AG04450 (cell line): ENCODE data around the gene HOXB9. TPM values are rescaled to one million over a fixed set of nuclear protein-coding genes. Genes with fewer than 3 reads are reported as not detected.

ENCODE experiments used
- CTCF ChIA-PET: fragments of 300-600, 350-600 bp; formaldehyde crosslinking; extraction: SDS; loops from one replicate; lab custom pipeline; 2022; ENCODE audit warnings: antibody characterized with exemption, inconsistent platforms; lab: Charles Lee
- POLR2A ChIA-PET: fragments of 350-600 bp; formaldehyde crosslinking; extraction: SDS; loops from one replicate; lab custom pipeline; 2021; ENCODE audit warnings: antibody characterized with exemption, inconsistent platforms; lab: Yijun Ruan, JAX
- DNase-seq: peaks from one replicate; pipeline ENCODE4 v3.0.0-alpha.2; 2011; ENCODE audit warnings: low read depth, low spot score
- H3K27ac ChIP-seq: one replicate; pipeline ENCODE4 v1.5.1; 2012; ENCODE audit warnings: low read depth, low read length, control low read depth
- H3K27me3 ChIP-seq: one replicate; pipeline ENCODE4 v1.6.0; 2012; ENCODE audit warnings: low read length; ENCODE audit not compliant: control insufficient read depth, insufficient read depth
- H3K4me3 ChIP-seq: 2 replicates; pipeline ENCODE4 v1.5.1; 2011; ENCODE audit warnings: mild to moderate bottlenecking, low read depth, low read length, control low read depth
- H3K9me3 ChIP-seq: 2 replicates; pipeline ENCODE4 v1.5.1; 2012; ENCODE audit warnings: low read length; ENCODE audit not compliant: control insufficient read depth, insufficient read depth
- polyA plus RNA-seq: library from polyadenylated mRNA; depleted of rRNA; stranded (reverse); fragments of >200 nt; gene quantifications from 2 replicates; pipeline ENCODE4 v1.2.3, GENCODE V29; 2011
- TF ChIP-seq, protein P1 (sequence below): IDR thresholded peaks from 2 replicates; pipeline ENCODE4 v1.5.1; 2011; ENCODE audit warnings: low read depth, low read length, control low read depth, inconsistent platforms

The HOXB9 gene
- polyA plus RNA-seq, 1 experiment: 0.02 TPM

DNA sequence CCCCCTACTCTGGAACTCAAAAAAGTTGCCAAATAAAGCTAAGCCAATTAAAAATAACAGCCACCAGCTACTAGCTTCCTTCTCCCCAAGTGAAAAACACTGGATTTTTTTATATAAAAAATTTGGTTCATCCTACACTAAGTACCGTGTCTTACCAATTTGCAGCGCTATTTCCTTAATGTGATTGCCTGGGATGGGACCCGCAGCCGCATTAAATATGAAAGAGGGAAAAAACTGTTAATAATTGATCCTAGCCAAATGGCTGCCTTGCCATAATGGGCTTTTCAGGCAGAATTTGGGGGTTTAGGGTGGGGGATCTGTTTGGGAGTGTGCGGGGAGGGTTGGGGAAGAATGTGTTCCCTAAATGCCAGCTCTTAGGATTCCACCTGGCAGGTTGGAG is 2.0 kb downstream of the HOXB9 start:
- ChIA-PET POLR2A (no interaction called here), CTCF (interaction anchor here (1.3 to 1.7 kb wide), 2 partner anchors 13 to 272 kb away, joined by 4 to 6 read pairs; no protein-coding TSS in a partner anchor)
- peaks cover 98% of the 10 kb centered on the region for H3K27me3 ChIP-seq
- H3K4me3 ChIP-seq: no peak overlapping the region
- no peak for DNase-seq
- peaks cover 6% of the 10 kb centered on the region; the same call in 1 of the 2 replicates for H3K9me3 ChIP-seq
- H3K27ac ChIP-seq: no peak overlapping the region
- TF ChIP-seq, protein P1, sequence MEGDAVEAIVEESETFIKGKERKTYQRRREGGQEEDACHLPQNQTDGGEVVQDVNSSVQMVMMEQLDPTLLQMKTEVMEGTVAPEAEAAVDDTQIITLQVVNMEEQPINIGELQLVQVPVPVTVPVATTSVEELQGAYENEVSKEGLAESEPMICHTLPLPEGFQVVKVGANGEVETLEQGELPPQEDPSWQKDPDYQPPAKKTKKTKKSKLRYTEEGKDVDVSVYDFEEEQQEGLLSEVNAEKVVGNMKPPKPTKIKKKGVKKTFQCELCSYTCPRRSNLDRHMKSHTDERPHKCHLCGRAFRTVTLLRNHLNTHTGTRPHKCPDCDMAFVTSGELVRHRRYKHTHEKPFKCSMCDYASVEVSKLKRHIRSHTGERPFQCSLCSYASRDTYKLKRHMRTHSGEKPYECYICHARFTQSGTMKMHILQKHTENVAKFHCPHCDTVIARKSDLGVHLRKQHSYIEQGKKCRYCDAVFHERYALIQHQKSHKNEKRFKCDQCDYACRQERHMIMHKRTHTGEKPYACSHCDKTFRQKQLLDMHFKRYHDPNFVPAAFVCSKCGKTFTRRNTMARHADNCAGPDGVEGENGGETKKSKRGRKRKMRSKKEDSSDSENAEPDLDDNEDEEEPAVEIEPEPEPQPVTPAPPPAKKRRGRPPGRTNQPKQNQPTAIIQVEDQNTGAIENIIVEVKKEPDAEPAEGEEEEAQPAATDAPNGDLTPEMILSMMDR: no peak

DNA sequence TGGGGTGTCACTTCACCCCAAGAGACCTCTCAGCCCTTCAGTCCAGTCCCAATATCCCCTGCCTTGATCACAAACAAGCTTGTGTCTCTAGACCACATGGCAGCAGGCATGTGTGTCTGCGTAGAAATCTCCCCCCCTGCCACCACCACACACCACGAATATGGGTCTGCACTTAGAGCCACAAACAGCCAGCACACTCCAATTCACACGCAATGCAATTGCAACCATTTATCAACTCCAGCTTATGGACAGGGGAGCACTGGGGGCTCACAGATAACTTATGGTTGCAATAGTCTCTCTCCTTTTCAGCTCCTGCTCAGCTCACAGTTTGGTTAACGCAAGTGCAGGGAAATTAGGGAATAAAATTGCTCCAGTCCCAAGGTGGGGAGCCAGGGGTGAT is 2.6 kb downstream of the HOXB9 start:
- no peak for DNase-seq
- ChIA-PET POLR2A (no interaction called here), CTCF (interaction anchor here (0.7 to 1.7 kb wide), 4 partner anchors 13 to 316 kb away, joined by 3 to 6 read pairs (median 4); no protein-coding TSS in a partner anchor)
- Histone ChIP-seq H3K27ac (no peak overlapping the region), H3K9me3 (peaks cover 6% of the 10 kb centered on the region; the same call in 1 of the 2 replicates), H3K27me3 (peaks cover 98% of the 10 kb centered on the region), H3K4me3 (no peak overlapping the region)
- TF ChIP-seq, protein P1: no peak

DNA sequence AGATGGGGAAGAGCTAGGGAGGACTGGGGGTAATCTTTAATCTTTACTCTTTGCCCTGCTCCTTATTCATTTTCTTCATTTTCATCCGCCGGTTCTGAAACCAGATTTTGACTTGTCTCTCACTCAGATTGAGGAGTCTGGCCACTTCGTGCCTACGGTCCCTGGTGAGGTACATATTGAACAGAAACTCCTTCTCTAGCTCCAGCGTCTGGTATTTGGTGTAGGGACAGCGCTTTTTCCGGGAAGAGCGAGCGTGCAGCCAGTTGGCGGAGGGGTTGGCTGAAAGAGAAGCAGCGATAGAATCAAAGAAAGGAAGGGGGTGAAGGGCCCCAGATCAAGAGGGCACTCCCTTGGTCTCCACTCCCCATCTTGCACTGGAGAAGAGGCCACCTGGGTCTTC is 3.3 kb downstream of the HOXB9 start:
- Histone ChIP-seq H3K27ac (no peak overlapping the region), H3K27me3 (peaks cover 95% of the 10 kb centered on the region), H3K4me3 (no peak overlapping the region), H3K9me3 (peaks cover 6% of the 10 kb centered on the region; the same call in 1 of the 2 replicates)
- CTCF ChIA-PET: interaction anchor here (0.7 to 2.9 kb wide), 7 partner anchors 14 to 315 kb away, joined by 3 to 10 read pairs (median 4); no protein-coding TSS in a partner anchor
- TF ChIP-seq, protein P1: no peak
- POLR2A ChIA-PET: no interaction called here
- no peak for DNase-seq

DNA sequence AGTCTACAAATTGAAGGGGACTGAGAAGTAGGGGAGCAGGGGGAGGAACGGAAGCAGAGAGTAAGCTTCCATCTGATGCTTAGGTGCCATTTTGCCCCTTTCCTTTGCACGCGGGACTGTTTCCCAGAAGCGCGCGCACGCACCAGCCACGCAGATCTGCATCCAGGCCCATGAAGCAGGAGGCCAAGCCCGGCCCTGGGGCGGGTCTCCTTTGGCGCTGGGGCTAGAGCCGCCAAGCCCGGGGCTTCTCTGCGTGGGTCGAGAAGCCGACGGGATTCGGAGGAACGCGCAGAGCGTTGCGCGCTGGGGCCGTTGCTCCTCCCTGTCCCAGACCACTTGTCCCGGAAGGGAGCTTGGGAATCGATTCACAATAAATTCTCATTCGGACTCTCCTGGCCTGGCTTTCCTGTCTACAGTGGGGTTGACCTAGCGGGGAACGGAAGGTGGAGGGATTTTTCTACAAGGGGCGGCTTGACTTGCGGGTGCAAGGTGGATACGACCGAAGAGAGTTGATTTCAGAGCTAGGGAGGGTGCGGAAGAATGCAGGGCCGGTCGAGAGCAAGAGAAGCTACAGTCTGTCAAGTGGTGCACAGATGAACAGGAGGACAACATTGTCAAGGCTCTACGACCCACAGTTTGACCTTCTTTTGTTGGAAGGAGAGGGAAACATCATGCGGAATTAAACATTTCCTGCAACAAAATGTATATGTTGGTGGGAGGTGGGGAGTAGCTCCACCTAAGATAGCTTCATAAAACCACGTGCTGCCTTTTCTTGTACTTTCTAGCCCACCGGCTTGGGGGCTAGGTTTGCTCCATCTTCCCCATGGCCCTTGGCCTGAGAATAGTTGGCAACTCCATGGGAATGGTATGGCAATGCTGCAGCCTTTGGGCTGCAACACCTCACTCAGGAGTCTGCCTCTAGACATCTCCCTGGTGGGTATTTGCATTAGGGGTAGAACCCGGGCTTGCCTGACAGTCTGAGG is 4.5 kb downstream of the HOXB9 start:
- Histone ChIP-seq H3K9me3 (peaks cover 6% of the 10 kb centered on the region; the same call in 1 of the 2 replicates), H3K27me3 (peaks cover 95% of the 10 kb centered on the region), H3K27ac (no peak overlapping the region), H3K4me3 (no peak overlapping the region)
- TF ChIP-seq, protein P1: no peak
- CTCF ChIA-PET: interaction anchor here (0.6 to 2.9 kb wide), 5 partner anchors 57 to 491 kb away, joined by 3 to 10 read pairs (median 4); no protein-coding TSS in a partner anchor
- POLR2A ChIA-PET: no interaction called here
- DNase-seq: no peak
